Tibial nerve (tissue), 3 donors: ENCODE measurements around the gene CFDP1.

ENCODE experiments used
- POLR2A ChIP-seq, 2 donors: fragments of 450-650 bp; IDR thresholded peaks; one replicate each; pipeline ENCODE4 v1.6.1; 2017; ENCODE audit warnings: antibody characterized with exemption in 2 of 2, mild to moderate bottlenecking in 2 of 2, moderate library complexity in 2 of 2
- TF ChIP-seq, protein P1 (sequence below), 5 experiments: fragments of 200-600 bp in 3 of 5; fragments of 450-650 bp in 2 of 5; sonication (generic) in 3 of 5; IDR thresholded peaks; one replicate each; pipeline ENCODE4 v1.5.1; 2016 to 2019; ENCODE audit warnings: antibody characterized with exemption in 5 of 5, mild to moderate bottlenecking in 3 of 5, moderate library complexity in 2 of 5

DNA sequence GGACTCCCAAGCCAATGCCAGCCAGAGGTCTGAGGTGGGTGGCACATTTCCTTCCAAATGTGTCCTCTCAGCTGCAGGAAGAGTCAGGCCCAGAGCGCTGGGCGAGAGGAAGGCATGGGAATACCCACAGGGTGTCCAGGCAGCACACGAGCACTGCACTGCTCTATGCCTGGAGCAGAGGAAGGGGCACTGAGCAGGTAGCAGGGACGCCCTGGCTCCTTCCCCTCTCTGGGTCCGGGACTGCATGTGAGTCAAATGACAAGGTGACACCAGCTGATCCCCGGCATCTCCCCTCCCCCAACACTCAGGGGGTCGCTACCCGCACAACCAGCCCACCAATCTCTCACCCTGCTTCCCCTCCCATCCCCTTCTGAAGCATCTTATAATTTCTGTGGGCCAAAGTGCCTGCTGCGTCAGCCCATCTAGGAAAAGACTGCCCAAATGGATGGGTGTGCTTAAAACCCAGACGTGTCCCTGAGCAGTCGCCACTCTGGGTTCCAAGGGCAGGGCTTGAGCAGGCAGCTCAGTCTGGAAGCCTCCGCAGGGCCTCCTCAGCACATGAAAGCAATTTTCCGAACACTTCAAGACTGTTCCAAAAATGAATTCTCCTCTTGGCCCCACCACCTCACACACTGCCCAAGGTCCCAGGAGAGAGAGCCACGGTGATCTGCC lies 169.9 kb downstream of the CFDP1 start:
- TF ChIP-seq, protein P1, sequence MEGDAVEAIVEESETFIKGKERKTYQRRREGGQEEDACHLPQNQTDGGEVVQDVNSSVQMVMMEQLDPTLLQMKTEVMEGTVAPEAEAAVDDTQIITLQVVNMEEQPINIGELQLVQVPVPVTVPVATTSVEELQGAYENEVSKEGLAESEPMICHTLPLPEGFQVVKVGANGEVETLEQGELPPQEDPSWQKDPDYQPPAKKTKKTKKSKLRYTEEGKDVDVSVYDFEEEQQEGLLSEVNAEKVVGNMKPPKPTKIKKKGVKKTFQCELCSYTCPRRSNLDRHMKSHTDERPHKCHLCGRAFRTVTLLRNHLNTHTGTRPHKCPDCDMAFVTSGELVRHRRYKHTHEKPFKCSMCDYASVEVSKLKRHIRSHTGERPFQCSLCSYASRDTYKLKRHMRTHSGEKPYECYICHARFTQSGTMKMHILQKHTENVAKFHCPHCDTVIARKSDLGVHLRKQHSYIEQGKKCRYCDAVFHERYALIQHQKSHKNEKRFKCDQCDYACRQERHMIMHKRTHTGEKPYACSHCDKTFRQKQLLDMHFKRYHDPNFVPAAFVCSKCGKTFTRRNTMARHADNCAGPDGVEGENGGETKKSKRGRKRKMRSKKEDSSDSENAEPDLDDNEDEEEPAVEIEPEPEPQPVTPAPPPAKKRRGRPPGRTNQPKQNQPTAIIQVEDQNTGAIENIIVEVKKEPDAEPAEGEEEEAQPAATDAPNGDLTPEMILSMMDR (IDR thresholded peaks at IDR 0.05), result no peak
- no peak for TF ChIP-seq POLR2A (IDR thresholded peaks at IDR 0.05)
